CD4-positive, alpha-beta T cell treated with Interleukin-4 for 1 hour (primary cell): ENCODE measurements around the gene ZNF431.
"Not testable (repeated sequence)": the region's sequence is repeated elsewhere in the genome, so short reads cannot be mapped to it uniquely, and the experiment has no call there.

Experiments used
- DNase-seq, 2 donors: peaks; one replicate each; pipeline ENCODE4 v3.0.0-alpha.2; 2020 to 2022

ZNF431 gene

DNA sequence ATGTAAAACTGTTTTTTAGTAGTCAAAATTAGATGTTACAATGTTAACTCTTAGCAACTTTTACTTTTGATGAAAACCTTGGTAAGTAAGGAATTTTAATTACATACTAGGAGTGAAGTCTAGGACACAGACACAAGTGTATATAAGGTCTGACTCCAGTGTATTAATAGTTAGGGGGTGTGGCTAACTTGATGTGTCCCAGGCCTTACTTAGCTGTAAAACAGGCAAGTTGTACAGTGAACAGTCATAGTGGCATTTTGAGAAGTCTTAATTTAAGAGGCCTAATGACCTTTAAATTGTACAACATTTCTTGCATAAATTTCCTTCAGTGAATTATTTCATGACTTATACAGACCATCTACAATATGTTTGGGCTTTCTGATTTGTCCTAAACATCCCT lies 6.8 kb downstream of the ZNF431 start:
- no peak for DNase-seq

DNA sequence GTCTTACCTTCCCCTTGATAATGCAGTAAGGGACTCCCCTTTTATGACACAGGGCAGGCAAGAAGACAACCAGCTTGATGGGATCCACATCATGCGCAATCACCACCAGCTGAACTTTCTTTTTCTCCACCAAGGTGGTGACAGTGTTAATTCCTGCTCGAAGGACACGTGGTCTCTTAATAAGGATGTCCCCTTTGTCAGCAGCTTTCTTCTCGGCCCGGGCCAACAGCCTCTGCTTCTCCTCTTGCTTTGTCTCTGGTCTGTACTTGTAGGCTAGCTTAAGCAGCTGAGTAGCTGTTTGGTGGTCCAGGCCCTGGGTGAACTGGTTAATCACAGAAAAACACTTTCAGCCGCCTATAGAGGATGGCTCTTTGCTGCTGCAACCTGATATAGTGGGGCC lies 8.0 kb downstream of the ZNF431 start:
- DNase-seq: no peak

DNA sequence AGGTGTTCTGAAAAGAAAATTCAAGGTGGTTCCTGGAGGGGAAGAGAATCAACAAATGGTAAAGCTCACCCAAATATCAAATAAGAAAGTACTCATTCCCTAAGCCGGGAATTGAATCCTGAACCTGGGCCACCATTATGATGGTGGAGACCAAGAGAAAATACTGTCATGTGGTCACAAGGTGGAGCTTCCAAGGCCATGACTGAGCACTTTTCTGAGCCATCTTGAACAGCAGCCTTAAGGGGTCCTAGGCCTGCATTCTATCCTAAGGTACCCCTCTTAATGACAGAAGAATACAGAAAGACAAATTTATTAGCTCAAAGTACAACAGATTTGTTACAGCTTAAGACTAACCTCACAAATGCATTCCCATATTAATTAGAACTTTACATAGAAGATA lies 9.6 kb downstream of the ZNF431 start:
- no peak for DNase-seq

DNA sequence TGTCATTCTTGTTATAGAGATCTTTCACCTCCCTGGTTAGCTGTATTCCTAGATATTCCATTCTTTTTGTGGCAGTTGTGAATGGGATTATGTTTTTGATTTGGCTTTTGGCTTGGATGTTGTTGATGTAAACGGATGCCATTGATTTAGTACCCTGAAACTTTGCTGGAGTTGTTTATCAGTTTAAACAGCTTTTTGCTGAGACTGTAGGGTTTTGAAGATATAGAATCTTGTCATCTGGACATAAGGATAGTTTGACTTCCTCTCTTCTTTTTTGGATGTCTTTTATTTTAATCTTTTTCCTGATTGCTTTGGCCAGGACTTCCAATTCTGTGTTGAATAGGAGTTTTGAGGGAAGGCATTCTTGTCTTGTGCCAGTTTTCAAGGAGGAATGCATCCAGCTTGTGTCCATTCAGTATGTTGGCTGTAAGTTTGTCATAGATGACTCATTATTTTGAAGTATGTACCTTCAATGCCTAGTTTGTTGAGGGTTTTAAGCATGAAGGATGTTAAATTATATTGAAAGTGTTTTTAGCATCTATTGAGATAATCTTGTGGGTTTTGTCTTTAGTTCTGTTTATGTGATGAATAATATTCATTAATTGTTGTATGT lies 16.8 kb downstream of the ZNF431 start:
- no peak for DNase-seq

DNA sequence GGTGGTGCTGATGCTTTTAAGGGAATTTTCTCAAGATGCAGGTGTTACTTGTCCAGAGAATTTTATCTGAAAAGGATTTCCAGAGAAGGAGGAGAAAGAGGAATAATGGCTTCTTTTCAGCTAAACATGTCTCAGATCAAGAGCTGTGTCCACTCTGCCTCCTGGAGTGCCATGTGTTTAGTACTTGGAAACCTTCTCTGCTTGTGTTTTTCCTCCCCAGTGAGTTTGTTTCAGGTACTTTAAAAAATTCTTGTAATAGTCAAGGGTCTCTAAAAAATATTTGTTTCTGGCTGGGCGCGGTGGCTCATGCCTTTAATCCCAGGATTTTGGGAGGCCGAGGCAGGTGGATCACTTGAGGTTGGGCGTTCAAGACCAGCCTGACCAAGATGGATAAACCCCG lies 22.7 kb downstream of the ZNF431 start:
- DNase-seq: no peak

DNA sequence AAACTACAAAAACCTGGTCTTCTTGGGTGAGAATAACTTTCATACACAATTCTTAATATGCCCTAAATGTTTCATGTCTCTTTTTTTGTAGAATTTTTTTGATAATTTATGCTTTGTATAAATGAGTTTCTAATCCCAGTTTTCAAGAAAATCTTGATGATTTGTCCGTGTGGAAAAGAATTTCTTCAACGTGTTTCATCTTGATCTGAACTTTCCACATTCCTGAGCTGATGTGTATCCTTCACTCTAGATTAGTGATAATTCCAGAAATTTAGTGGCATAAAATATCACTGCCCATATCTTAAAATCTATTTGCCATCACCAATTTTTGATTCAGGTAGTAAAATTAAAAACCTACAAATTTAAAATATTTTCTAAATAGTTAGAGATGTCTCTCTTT lies 24.6 kb downstream of the ZNF431 start:
- DNase-seq: no peak

DNA sequence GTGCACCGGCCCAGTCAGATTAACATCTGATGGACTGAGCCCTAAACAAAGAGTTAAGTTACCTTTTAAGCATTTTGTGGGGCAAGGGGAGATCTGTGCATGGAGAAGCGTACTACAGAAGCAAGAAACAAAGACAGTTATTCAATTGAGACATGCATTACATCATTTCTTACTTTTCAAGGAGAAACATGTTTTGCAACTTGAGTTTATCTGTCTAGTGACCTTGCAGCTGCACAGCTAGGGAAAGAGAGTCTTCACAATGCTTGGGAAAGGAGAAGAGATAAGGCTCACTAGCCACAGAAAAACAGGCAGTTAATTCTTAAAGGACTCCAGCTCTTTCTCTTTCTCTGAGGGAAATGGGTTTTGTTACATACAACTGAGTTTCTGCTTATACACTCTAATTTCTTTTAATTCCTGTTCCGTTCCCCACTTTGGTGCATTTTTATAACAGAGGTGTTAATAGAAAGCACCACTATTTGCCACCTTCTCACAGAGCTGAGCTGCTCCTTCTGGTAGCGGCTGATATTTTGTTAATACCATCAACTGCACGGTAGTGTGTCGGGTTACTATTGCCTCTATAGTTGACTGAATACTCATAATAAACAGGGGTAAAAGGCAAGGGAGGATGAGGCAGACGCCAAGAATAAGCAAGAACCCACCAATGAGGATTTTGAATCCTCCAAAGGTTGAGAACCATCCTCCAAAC lies 55.9 kb downstream of the ZNF431 start:
- no peak for DNase-seq

DNA sequence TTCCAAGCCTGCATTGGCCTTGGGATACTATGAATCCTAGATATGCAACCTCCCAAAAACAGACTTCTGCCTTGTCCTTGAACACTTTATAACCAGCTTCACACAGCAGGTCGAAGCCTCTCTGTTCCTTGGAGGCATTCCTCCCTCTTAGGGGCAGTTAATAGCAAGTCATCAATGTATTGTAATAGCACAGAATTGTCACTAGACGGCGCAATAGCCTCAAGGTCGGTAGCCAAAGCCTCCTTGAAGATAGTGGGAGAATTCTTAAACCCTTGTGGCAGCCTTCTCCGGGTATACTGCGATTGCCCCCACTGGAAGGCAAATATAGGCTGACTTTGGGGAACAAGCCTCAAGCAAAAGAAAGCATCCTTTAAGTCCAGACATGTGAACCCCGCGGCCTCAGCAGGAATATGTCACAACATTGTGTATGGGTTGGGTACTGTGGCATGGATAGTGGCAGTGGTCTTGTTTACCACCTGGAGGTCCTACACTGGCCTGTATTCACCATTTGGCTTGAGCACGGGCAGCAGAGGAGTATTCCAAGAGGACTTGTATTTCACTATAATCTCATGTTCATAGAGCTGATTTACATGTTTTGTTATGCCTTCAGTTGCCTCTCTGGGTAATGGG lies 61.1 kb downstream of the ZNF431 start:
- DNase-seq: peak; percentile 15 to 54

DNA sequence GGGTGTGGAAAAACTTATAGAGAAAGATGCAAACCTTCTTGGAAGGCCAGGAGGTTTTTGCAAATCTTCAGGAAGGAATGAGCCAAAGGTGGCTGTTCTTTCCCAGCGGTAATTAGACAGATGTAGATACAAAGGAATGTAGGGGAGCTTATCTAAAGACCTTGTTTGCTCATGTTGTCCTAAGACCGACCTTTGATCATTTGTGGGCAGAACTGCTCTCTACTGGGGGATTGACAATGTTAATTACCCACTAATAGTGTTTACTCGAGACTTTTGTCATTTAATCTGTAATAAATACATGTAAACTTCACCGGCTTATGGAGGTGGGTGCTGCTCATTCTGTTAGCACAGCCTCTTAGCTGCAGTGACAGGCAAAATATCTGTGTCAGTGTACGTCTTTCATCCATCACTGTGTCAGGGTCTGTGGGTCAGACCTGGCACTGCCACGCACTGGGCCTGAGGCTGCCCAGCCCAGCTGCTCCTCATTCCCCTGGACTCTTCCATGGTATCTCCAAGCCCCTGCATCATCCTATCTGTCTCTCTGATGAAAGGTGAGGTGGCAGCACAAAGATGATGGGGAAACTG lies 68.3 kb downstream of the ZNF431 start:
- DNase-seq: no peak

DNA sequence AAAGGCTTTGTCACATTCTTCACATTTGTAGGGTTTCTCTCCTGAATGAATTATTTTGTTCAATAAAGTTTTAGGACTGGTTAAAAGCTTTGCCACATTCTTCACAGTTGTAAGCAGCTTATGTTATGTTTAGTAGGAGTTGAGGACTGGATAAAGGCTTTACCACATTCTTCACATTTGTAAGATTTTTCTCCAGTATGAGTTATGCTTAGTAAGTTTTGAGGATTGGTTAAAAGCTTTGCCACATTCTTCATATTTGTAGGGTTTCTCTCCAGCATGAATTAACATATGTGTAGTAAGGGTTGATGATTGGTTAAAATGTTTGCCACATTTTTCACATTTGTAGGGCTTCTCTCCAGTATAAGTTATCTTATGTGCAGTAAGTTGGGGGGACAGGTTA lies 79.9 kb downstream of the ZNF431 start:
- DNase-seq: no peak

DNA sequence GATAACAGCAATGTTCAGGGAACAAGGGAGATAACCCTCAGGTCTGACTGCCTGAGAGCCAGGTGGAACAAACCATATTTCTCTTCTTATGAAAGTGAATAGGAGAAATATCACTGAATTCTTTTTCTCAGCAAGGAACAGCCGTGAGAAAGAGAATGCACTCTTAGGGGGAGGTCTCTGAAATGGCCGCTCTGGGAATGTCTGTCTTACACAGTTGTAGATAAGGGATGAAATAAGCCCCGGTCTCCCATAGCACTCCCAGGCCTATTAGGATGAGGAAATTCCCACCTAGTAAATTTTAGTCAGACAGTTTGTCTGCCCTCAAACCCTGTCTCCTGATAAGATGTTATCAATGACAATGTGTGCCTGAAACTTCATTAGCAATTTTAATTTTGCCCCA lies 88.1 kb downstream of the ZNF431 start:
- not testable (repeated sequence) for DNase-seq

DNA sequence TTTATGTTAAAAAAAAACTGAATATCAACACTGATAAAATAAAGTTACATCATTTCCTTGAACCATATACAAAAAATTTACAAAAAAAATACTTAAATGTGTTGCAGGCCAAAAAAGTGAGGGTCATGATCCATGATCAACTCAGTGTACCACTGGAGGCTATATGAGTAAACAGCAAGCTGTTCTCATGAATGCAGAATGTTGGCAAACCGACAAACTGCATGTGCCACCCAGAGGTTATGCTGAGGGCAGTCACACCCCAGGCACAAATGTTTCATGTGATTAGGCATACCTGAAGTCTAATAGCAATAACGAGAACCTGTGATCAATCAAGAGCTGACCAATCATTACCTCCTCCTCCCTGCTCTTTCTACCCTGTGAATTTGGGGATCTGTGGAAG lies 91.9 kb downstream of the ZNF431 start:
- no peak for DNase-seq

DNA sequence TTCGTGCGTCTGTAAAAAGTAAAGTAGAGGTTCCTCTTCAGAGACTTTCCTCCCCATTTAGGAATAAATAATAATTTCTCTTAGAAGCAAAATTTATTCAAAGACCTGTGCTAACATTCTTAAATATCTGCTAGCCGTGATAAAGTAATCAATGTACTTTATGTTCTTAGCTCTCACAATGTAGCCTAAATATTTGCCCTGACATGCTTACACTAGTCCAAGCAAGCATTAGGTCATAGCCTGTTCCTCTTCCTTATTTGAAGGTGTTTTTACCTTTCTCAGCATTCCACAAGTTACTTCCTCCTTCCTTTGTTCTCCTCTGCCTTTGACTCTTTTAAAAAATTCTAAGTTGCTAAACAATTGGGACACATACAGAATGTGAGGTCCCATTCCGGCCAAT lies 94.9 kb downstream of the ZNF431 start:
- not testable (repeated sequence) for DNase-seq

DNA sequence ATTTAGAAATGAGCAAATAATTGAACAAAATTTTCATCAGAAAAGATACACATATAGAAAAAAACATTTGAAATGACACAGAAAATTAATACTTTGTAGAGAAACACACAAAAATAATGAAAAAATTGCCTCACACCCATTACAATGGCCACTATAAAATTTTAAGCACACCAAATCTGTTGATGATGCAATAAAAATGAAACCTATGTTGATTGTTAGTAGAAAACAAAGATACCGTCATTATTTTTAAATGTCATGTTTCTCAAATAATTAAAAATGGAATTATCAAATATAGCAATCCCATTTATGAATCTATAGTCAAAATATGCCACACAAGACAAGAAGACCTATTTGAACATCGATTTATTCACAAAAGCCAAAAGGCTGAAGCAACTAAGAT lies 96.8 kb downstream of the ZNF431 start:
- no peak for DNase-seq
